Neural progenitor cell (in vitro differentiated cells): ENCODE measurements around the gene INTS6.

Experiments used
- CTCF ChIP-seq: fragments of 200-600 bp; sonication (generic); IDR thresholded peaks from 2 replicates; pipeline ENCODE4 v1.5.1; 2017; ENCODE audit warnings: antibody characterized with exemption, mild to moderate bottlenecking
- EZH2 ChIP-seq: fragments of 200-600 bp; sonication (generic); IDR thresholded peaks from 2 replicates; pipeline ENCODE4 v1.6.1; 2017; ENCODE audit warnings: antibody characterized with exemption, mild to moderate bottlenecking, moderate library complexity
- EZH2phosphoT487 ChIP-seq: fragments of 200-600 bp; sonication (generic); IDR thresholded peaks from 2 replicates; pipeline ENCODE4 v1.6.1; 2017; ENCODE audit warnings: antibody characterized with exemption

- TF ChIP-seq CTCF (no peak), EZH2 (no peak), EZH2phosphoT487 (no peak)
These were observed 94.8 kb downstream of the INTS6 start for GRCh38 chr13:51357928-51358595.
